Central memory CD8-positive, alpha-beta T cell (primary cell): ENCODE results near the gene CCDC154.

Experiments
- ATAC-seq: fragments of 150-1000 bp; cut with Tn5 transposase; replicated peaks from 2 replicates; pipeline ENCODE4 v1.10.0; 2022; ENCODE audit warnings: mild to moderate bottlenecking, moderate FRiP score, moderate number of reproducible peaks; ENCODE audit not compliant: poor library complexity, severe bottlenecking; ENCODE audit errors: extremely low read depth
- DNase-seq, 2 donors: peaks; one replicate each; pipeline ENCODE4 v3.0.0; 2021; ENCODE audit warnings: low spot score in 2 of 2
- H3K27ac Mint-ChIP-seq: one replicate; pipeline ENCODE4 v1.8.0; 2022; ENCODE audit warnings: low read depth, mild to moderate bottlenecking, moderate library complexity, mixed read lengths
- H3K27me3 Mint-ChIP-seq: one replicate; pipeline ENCODE4 v1.8.0; 2022; ENCODE audit warnings: mixed read lengths
- H3K36me3 Mint-ChIP-seq: one replicate; pipeline ENCODE4 v1.8.0; 2022; ENCODE audit warnings: mild to moderate bottlenecking, moderate library complexity, mixed read lengths; ENCODE audit not compliant: insufficient read depth
- H3K4me1 Mint-ChIP-seq: one replicate; pipeline ENCODE4 v1.8.0; 2022; ENCODE audit warnings: mixed read lengths
- H3K4me3 Mint-ChIP-seq: one replicate; pipeline ENCODE4 v1.8.0; 2022; ENCODE audit warnings: mild to moderate bottlenecking, moderate library complexity, mixed read lengths
- H3K9me3 Mint-ChIP-seq: one replicate; pipeline ENCODE4 v1.8.0; 2022; ENCODE audit warnings: mixed read lengths

The CCDC154 gene

GRCh38 chr16:1403733-1404132 is 40.6 kb downstream of the CCDC154 start:
- ATAC-seq: no peak
- Mint-ChIP-seq H3K4me3 (no peak overlapping the region), H3K27ac (no peak overlapping the region), H3K9me3 (no peaks in the 10 kb centered on the region), H3K27me3 (no peaks in the 10 kb centered on the region), H3K36me3 (peaks cover 40% of the 10 kb centered on the region), H3K4me1 (peaks cover 28% of the 10 kb centered on the region)
- DNase-seq: no peak

- no peaks in the 10 kb centered on the region for H3K9me3 Mint-ChIP-seq
- peaks cover 45% of the 10 kb centered on the region for H3K36me3 Mint-ChIP-seq
- no peak overlapping the region for H3K4me3 Mint-ChIP-seq
- DNase-seq (no peak), ATAC-seq (no peak)
- no peaks in the 10 kb centered on the region for H3K27me3 Mint-ChIP-seq
- peaks cover 21% of the 10 kb centered on the region for H3K4me1 Mint-ChIP-seq
- no peak overlapping the region for H3K27ac Mint-ChIP-seq
These were observed 41.3 kb downstream of the CCDC154 start for GRCh38 chr16:1403036-1403435.

- ATAC-seq (no peak), DNase-seq (no peak)
- no peaks in the 10 kb centered on the region for H3K9me3 Mint-ChIP-seq
- H3K4me3 Mint-ChIP-seq: no peak overlapping the region
- peaks cover 44% of the 10 kb centered on the region for H3K36me3 Mint-ChIP-seq
- H3K27ac Mint-ChIP-seq: peak overlapping the region; percentile 44
- H3K4me1 Mint-ChIP-seq: peaks cover 16% of the 10 kb centered on the region
- H3K27me3 Mint-ChIP-seq: no peaks in the 10 kb centered on the region
These were observed 42.6 kb downstream of the CCDC154 start for GRCh38 chr16:1401758-1402154.

- Mint-ChIP-seq H3K36me3 (peaks cover 46% of the 10 kb centered on the region), H3K4me3 (no peak overlapping the region), H3K9me3 (no peaks in the 10 kb centered on the region), H3K27me3 (no peaks in the 10 kb centered on the region), H3K4me1 (peaks cover 16% of the 10 kb centered on the region), H3K27ac (peak overlapping the region; percentile 44)
- ATAC-seq (no peak), DNase-seq (no peak)
These were observed 43.1 kb downstream of the CCDC154 start for GRCh38 chr16:1401061-1401757.

- ATAC-seq (no peak), DNase-seq (no peak)
- no peaks in the 10 kb centered on the region for H3K27me3 Mint-ChIP-seq
- H3K27ac Mint-ChIP-seq: peak overlapping the region; percentile 44
- no peaks in the 10 kb centered on the region for H3K9me3 Mint-ChIP-seq
- H3K4me3 Mint-ChIP-seq: no peak overlapping the region
- H3K36me3 Mint-ChIP-seq: peaks cover 48% of the 10 kb centered on the region
- H3K4me1 Mint-ChIP-seq: peaks cover 11% of the 10 kb centered on the region
These were observed 45.4 kb downstream of the CCDC154 start for GRCh38 chr16:1398826-1399581.

- H3K27ac Mint-ChIP-seq: peak overlapping the region; percentile 44
- H3K36me3 Mint-ChIP-seq: peaks cover 47% of the 10 kb centered on the region
- no peak overlapping the region for H3K4me3 Mint-ChIP-seq
- H3K27me3 Mint-ChIP-seq: no peaks in the 10 kb centered on the region
- H3K4me1 Mint-ChIP-seq: peaks cover 11% of the 10 kb centered on the region
- DNase-seq (no peak), ATAC-seq (no peak)
- H3K9me3 Mint-ChIP-seq: no peaks in the 10 kb centered on the region
These were observed 46.0 kb downstream of the CCDC154 start for GRCh38 chr16:1398351-1398750.

GRCh38 chr16:1397779-1398178 is 46.6 kb downstream of the CCDC154 start:
- Mint-ChIP-seq H3K27me3 (no peaks in the 10 kb centered on the region), H3K36me3 (peaks cover 44% of the 10 kb centered on the region), H3K4me1 (peaks cover 11% of the 10 kb centered on the region), H3K4me3 (no peak overlapping the region), H3K27ac (no peak overlapping the region), H3K9me3 (no peaks in the 10 kb centered on the region)
- ATAC-seq: no peak
- DNase-seq: no peak

GRCh38 chr16:1395444-1396031 is 48.8 kb downstream of the CCDC154 start:
- H3K4me3 Mint-ChIP-seq: no peak overlapping the region
- no peak for DNase-seq
- no peaks in the 10 kb centered on the region for H3K9me3 Mint-ChIP-seq
- no peak overlapping the region for H3K27ac Mint-ChIP-seq
- ATAC-seq: no peak
- no peaks in the 10 kb centered on the region for H3K4me1 Mint-ChIP-seq
- H3K27me3 Mint-ChIP-seq: no peaks in the 10 kb centered on the region
- peaks cover 40% of the 10 kb centered on the region for H3K36me3 Mint-ChIP-seq

GRCh38 chr16:1394367-1394951 is 49.9 kb downstream of the CCDC154 start:
- Mint-ChIP-seq H3K4me3 (no peak overlapping the region), H3K9me3 (no peaks in the 10 kb centered on the region), H3K27me3 (no peaks in the 10 kb centered on the region), H3K4me1 (no peaks in the 10 kb centered on the region), H3K36me3 (peaks cover 39% of the 10 kb centered on the region), H3K27ac (no peak overlapping the region)
- DNase-seq (no peak), ATAC-seq (no peak)

GRCh38 chr16:1393613-1394176 is 50.7 kb downstream of the CCDC154 start:
- Mint-ChIP-seq H3K4me1 (no peaks in the 10 kb centered on the region), H3K27ac (no peak overlapping the region), H3K27me3 (no peaks in the 10 kb centered on the region), H3K36me3 (peaks cover 35% of the 10 kb centered on the region), H3K9me3 (no peaks in the 10 kb centered on the region), H3K4me3 (no peak overlapping the region)
- ATAC-seq (no peak), DNase-seq (no peak)

GRCh38 chr16:1392826-1393225 is 51.5 kb downstream of the CCDC154 start:
- H3K4me1 Mint-ChIP-seq: no peaks in the 10 kb centered on the region
- no peaks in the 10 kb centered on the region for H3K27me3 Mint-ChIP-seq
- ATAC-seq: no peak
- no peak overlapping the region for H3K27ac Mint-ChIP-seq
- no peak for DNase-seq
- H3K9me3 Mint-ChIP-seq: no peaks in the 10 kb centered on the region
- H3K36me3 Mint-ChIP-seq: peaks cover 28% of the 10 kb centered on the region
- no peak overlapping the region for H3K4me3 Mint-ChIP-seq

GRCh38 chr16:1390239-1390779 is 54.0 kb downstream of the CCDC154 start:
- H3K4me3 Mint-ChIP-seq: no peak overlapping the region
- DNase-seq: no peak
- H3K9me3 Mint-ChIP-seq: no peaks in the 10 kb centered on the region
- H3K36me3 Mint-ChIP-seq: peaks cover 21% of the 10 kb centered on the region
- H3K4me1 Mint-ChIP-seq: no peaks in the 10 kb centered on the region
- no peak overlapping the region for H3K27ac Mint-ChIP-seq
- no peaks in the 10 kb centered on the region for H3K27me3 Mint-ChIP-seq
- ATAC-seq: no peak
